DMS153 treated with DMSO at 0.1 percent for 48 hours (cell line): ENCODE measurements around the gene KRT84.
A peak's percentile ranks its signal among the peaks of the same experiment; 100 is the strongest.
"Not testable (repeated sequence)": the region's sequence is repeated elsewhere in the genome, so short reads cannot be mapped to it uniquely, and the experiment has no call there.

ENCODE experiments used
- DNase-seq: peaks from one replicate; lab custom pipeline; 2025; ENCODE audit not compliant: unreplicated experiment; lab: John Stamatoyannopoulos, UW

KRT84 gene

GRCh38 chr12:52346593-52346992, 38.9 kb downstream of the KRT84 start:
- no peak for DNase-seq

GRCh38 chr12:52345041-52345440, 40.4 kb downstream of the KRT84 start:
- not testable (repeated sequence) for DNase-seq

DNA sequence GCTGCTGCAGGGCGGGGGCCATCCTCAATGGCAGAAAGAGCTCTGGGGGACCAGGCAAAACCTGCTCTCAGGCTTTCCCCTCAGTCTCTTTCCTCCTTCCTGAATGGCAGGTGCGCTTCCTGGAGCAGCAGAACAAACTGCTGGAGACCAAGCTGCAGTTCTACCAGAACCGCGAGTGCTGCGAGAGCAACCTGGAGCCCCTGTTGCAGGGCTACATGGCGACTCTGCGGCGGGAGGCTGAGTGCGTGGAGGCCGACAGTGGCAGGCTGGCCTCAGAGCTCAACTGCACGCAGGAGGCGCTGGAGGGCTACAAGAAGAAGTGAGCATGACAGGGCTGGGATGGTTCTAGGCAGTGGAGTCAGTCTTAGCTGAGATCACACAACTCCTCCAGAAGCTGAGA, 41.3 kb downstream of the KRT84 start:
- DNase-seq = no peak

GRCh38 chr12:52343550-52343949, 41.9 kb downstream of the KRT84 start:
- DNase-seq = no peak

DNA sequence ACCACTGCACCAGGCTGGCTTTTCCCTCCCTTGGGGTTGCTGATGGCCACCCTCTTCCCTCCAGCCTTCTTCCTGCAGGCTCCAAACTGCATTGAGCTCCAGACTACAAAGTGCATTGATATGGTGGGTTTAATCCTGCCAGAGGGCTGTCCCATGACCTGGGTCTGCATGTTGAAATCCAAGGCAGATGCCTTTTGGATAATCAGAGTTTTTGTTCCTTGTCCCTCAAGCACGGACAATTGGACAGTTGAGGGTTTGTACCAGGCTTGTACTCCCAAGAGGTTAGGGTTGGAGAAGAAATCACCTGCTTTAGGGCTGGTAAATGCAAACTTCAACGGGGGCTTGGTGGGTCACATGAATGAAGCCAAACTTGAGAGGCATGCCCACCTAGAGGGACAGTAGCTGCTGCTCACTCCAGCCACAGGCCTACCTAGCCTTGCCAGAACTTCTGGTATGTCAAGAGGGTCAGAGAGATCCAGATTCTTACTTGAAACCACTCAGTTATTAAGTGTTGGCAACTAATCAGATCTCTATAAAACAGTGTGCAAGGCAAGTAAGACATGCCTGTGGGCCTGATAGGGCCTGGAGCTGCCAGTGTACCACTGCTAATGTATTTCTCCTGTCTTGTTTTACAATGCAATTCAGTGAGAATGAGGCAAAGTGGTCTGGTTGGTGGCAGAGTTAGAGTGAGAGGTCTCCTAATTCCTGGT, 42.5 kb downstream of the KRT84 start:
- DNase-seq = no peak

- DNase-seq = no peak
Observed at GRCh38 chr12:52341066-52341580, 44.3 kb downstream of the KRT84 start.

GRCh38 chr12:52338241-52338960, 47.1 kb downstream of the KRT84 start:
- no peak for DNase-seq

DNA sequence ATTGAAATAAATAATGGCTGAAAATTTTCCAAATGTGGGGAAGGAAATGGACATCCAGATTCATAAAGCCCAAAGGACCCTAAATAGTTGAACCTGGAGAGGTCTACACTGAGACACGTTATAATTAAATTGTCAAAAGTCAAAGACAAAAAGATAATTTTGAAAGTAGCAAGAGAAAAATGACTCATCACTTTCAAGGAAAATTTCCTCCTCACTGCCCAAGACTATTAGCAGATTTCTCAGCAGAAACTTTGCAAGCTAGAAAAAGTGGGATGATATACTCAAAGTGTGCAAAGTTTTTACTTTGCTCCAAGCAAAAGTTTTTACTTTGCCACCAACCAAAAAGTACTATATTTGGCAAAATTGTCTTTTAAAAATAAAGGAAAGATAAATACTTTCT, 48.4 kb downstream of the KRT84 start:
- no peak for DNase-seq

- no peak for DNase-seq
Observed at GRCh38 chr12:52336641-52337040, 48.8 kb downstream of the KRT84 start.

GRCh38 chr12:52335598-52336262, 49.7 kb downstream of the KRT84 start:
- peak; percentile 41 for DNase-seq

DNA sequence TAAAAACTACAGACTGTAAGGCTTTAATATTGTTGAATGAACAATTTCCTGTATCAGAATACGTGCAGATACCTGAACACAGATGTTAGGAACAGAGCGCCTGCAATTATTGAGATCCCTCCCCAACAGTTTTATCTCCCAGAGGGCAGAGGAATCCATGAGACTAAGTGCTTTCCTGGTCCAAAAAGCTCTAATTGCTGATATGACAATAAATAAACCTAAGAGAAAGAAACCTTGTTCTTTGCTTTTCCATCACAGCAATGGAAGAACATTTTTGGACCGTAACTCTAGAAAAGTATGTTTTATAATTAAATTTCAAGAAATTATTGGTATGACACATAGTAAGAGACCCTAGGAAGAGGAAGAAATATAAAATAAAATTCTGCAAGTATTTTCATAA, 51.3 kb downstream of the KRT84 start:
- DNase-seq = no peak

- peak; percentile 49 for DNase-seq
Observed at GRCh38 chr12:52333321-52333720, 52.1 kb downstream of the KRT84 start.

- DNase-seq = no peak
Observed at GRCh38 chr12:52332381-52332780, 53.1 kb downstream of the KRT84 start.

DNA sequence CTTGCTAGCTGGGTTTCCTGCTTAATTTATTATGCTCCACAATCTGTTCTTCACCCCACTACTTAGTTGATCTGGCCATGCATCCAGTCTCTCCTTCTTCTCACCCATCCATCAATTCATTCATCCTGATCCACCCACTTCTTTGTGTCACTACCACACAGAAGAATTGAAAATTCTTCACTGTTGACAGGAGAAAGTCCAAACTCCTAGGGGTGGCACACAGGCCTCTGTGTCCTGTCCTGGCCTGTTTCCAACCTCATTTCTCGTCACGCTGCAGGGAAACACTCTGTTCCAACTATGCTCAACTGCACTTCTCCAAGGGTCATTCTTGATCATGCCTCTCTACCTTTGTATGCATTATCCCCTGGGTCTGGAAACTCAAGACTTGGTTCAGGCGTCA, 53.6 kb downstream of the KRT84 start:
- no peak for DNase-seq

- no peak for DNase-seq
Observed at GRCh38 chr12:52331039-52331438, 54.4 kb downstream of the KRT84 start.

DNA sequence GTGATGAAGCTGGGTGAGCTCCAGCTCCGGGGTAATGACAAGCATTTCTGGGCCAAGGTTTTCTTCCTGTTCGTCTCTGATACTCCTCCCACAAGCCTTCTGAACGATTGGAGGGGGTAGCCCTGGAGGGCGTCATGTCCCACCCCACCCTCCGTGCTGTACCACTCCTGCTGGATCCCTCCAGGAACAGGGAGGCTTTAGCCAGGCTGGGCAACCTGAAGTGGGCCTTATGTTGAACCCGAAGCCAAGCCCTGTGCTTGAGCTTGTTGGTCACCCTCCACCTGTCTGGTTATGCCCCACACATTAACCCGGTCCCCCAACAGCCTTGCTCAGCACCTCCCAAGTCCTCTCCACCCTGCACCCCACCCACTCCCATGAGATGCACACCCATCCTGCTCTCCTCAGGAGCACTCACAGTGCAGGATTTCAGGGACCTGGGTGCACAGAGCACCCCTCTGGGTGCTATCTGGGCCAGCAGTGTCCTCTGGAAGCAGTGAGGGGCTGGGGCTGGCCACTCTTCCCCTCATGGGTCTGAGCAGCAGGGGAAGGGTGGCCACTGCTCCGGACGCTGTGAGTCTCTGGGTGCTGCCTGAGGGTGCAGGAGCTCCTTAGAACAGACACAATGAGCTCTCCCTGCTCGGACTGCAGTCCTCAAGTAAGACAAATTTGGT, 57.5 kb downstream of the KRT84 start:
- no peak for DNase-seq
